GM12878 (cell line): ENCODE results near the gene DOLPP1. TPM values are rescaled to one million over a fixed set of nuclear protein-coding genes. Genes with fewer than 3 reads are reported as not detected.

Experiments used
- ATAC-seq: fragments of 200-7000 bp; cut with Tn5 transposase; 3 replicates; pipeline ENCODE4 v1.9.1; 2020; ENCODE audit warnings: mild to moderate bottlenecking, moderate library complexity
- BruUV-seq: library from RNA; stranded (reverse); fragments of 400-500 nt; replicated peaks from 2 replicates; lab custom pipeline; 2021; lab: Mats Ljungman, UMichigan
- CTCF ChIA-PET: fragments of 300-600 bp; sonication (Branson Sonifier 250); formaldehyde crosslinking; extraction: SDS; loops from one replicate; lab custom pipeline; 2021; ENCODE audit warnings: inconsistent platforms; lab: Yijun Ruan, JAX
- POLR2A ChIA-PET: fragments of 350-600 bp; formaldehyde crosslinking; extraction: SDS; loops from one replicate; lab custom pipeline; 2021; ENCODE audit warnings: inconsistent platforms; lab: Charles Lee
- RAD21 ChIA-PET: fragments of 300-600 bp; sonication (Branson Sonifier 250); formaldehyde crosslinking; loops from one replicate; lab custom pipeline; 2023; ENCODE audit warnings: antibody characterized with exemption; ENCODE audit not compliant: unreplicated experiment; lab: Charles Lee
- SMC1A ChIA-PET: fragments of 300-600 bp; sonication (Branson Sonifier 250); formaldehyde crosslinking; loops from one replicate; lab custom pipeline; 2023; ENCODE audit not compliant: unreplicated experiment, uncharacterized antibody; lab: Charles Lee
- DNase-seq: peaks from one replicate; pipeline ENCODE4 v3.0.0-alpha.2; 2011; ENCODE audit warnings: low read depth, low spot score
- FAIRE-seq: peaks from 3 replicates; lab custom pipeline; 2011; peaks lifted over from hg19 to GRCh38; lab: Jason Lieb, UNC
- H2AFZ ChIP-seq: 2 replicates; pipeline ENCODE4 v1.6.0; 2011; ENCODE audit warnings: low read depth, low read length, control low read depth; ENCODE audit not compliant: control insufficient read depth
- H3K27ac ChIP-seq: 2 replicates; pipeline ENCODE4 v1.5.1; 2011; ENCODE audit warnings: control low read depth; ENCODE audit not compliant: control insufficient read depth, insufficient read depth
- H3K27me3 ChIP-seq, 2 experiments: replicated peaks in 1 of 2; 2 replicates each; pipeline versions ENCODE4 v1.6.0 to v1.6.1; 2011; ENCODE audit warnings: low read length in 1 of 2; ENCODE audit not compliant: control insufficient read depth in 2 of 2, insufficient read depth in 2 of 2
- H3K36me3 ChIP-seq, 2 experiments: 2 replicates each; pipeline ENCODE4 v1.5.1; 2011; ENCODE audit warnings: low read length in 1 of 2; ENCODE audit not compliant: control insufficient read depth in 2 of 2, insufficient read depth in 2 of 2
- H3K4me1 ChIP-seq: 2 replicates; pipeline ENCODE4 v1.6.1; 2011; ENCODE audit warnings: mild to moderate bottlenecking, low read length, moderate library complexity, mixed read lengths; ENCODE audit not compliant: control insufficient read depth, insufficient read depth
- H3K4me2 ChIP-seq: 2 replicates; pipeline ENCODE4 v1.6.0; 2011; ENCODE audit warnings: control low read depth; ENCODE audit not compliant: control insufficient read depth, insufficient read depth
- H3K4me3 ChIP-seq: fragments of 200-600 bp; sonication (generic); 2 replicates; pipeline ENCODE4 v1.5.1; 2016
- H3K79me2 ChIP-seq: 2 replicates; pipeline ENCODE4 v1.6.0; 2011; ENCODE audit warnings: low read length; ENCODE audit not compliant: control insufficient read depth, insufficient read depth
- H3K9ac ChIP-seq: 2 replicates; pipeline ENCODE4 v1.8.0; 2011; ENCODE audit warnings: low read length, control low read depth, mixed read lengths; ENCODE audit not compliant: control insufficient read depth, insufficient read depth
- H3K9me3 ChIP-seq: replicated peaks from 3 replicates; pipeline ENCODE4 v1.5.1; 2011; ENCODE audit warnings: mild to moderate bottlenecking, low read length; ENCODE audit not compliant: control insufficient read depth, insufficient read depth
- H4K20me1 ChIP-seq: 2 replicates; pipeline ENCODE4 v1.6.0; 2011; ENCODE audit not compliant: control insufficient read depth, insufficient read depth
- BHLHE40 ChIP-seq, 2 experiments: fragments of 450-650 bp in 1 of 2; IDR thresholded peaks; 2 replicates each; pipeline ENCODE4 v1.6.1; 2011 to 2017; ENCODE audit warnings: low read depth in 2 of 2, borderline replicate concordance in 1 of 2, improper control_type of control experiment in 1 of 2, low read length in 1 of 2, mild to moderate bottlenecking in 1 of 2
- EP300 ChIP-seq, 2 experiments: fragments of 150-350 bp in 1 of 2; IDR thresholded peaks; 2 replicates each; pipeline ENCODE4 v1.6.1; 2011 to 2012; ENCODE audit warnings: low read depth in 2 of 2, low read length in 2 of 2, borderline replicate concordance in 1 of 2, improper control_type of control experiment in 1 of 2, inconsistent platforms in 1 of 2; ENCODE audit not compliant: control insufficient read depth in 1 of 2
- RELA ChIP-seq: fragments of 450-650 bp; IDR thresholded peaks from 2 replicates; pipeline ENCODE4 v1.8.0; 2014; ENCODE audit warnings: borderline replicate concordance; ENCODE audit not compliant: partially characterized antibody
- SMAD5 ChIP-seq: IDR thresholded peaks from 2 replicates; pipeline ENCODE4 v1.6.1; 2016; ENCODE audit warnings: antibody characterized with exemption, low read depth
- WRNIP1 ChIP-seq: IDR thresholded peaks from 2 replicates; pipeline ENCODE4 v1.6.1; 2011; ENCODE audit warnings: low read depth, low read length, improper control_type of control experiment, borderline replicate concordance
- WGBS: methylation state at CpG from one replicate; pipeline ENCODE4 v1.1.6; 2016; ENCODE audit warnings: low lambda C conversion rate; ENCODE audit not compliant: insufficient replicate concordance, insufficient coverage; ENCODE audit errors: missing lambda C conversion rate; 5-methylcytosine and 5-hydroxymethylcytosine counted together
- in situ Hi-C: fragments of 300-500 bp; cut with MboI; formaldehyde crosslinking; loops from 9 replicates; pipeline ENCODE4 v1.14.3; 2018; ENCODE audit warnings: mixed read lengths
- intact Hi-C: fragments of 100-400 bp; cut with micrococcal nuclease; formaldehyde crosslinking; loops from one replicate; pipeline ENCODE4 v1.14.2; 2022; ENCODE audit not compliant: unreplicated experiment
- polyA plus RNA-seq, 11 experiments: library from polyadenylated mRNA; depleted of rRNA in 4 of 11; unstranded in 6 of 11; stranded (reverse) in 5 of 11; fragments of >200 nt; fragmentation: Nextera tagmentation in 4 of 11; fragmentation: Illumina TruSeq in 1 of 11; extraction: Ambion mirVana in 4 of 11; extraction: Trizol in 1 of 11; gene quantifications; 1 replicate in 1 of 11; 2 replicates in 10 of 11; pipeline versions ENCODE4 v1.2.1 to v1.2.3, GENCODE V29; 2011 to 2016; ENCODE audit warnings: inconsistent platforms in 2 of 11, missing spikeins in 2 of 11, low read depth in 1 of 11
- total RNA-seq, 4 experiments: library from RNA; depleted of rRNA in 3 of 4; stranded (reverse); fragments of >200 nt in 3 of 4; fragmentation: Illumina TruSeq in 1 of 4; extraction: Trizol in 1 of 4; gene quantifications; 2 replicates each; pipeline versions ENCODE4 v1.2.1 to v1.2.3, GENCODE V29; 2013 to 2021
- TF ChIP-seq, protein P1 (sequence below): fragments of 450-650 bp; formaldehyde crosslinking; IDR thresholded peaks from 2 replicates; pipeline ENCODE4 v1.4.0; 2020; ENCODE audit warnings: mild to moderate bottlenecking, moderate library complexity

The DOLPP1 gene
- total and polyA plus RNA-seq, 10 of the 15 experiments (the other 5 are each of a cell fraction or from before 2014, with no cell fraction given) = 0.76 to 19.9 (median 13.4) TPM

DNA sequence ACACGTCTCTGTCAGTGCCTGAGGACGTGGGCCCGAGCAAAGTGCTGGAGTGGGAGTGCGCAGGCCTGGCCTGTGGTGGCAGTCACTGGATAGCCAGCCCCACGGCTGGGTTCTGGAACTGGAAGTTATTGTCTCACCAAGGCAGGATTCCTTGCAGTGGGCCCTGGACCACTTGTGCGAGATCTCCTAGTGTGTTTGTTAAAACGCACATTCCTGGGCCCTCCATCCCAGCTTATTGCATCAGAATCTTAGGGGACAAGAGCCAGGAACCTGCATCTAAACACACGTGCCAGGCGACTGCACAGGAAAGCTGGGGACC, 57.2 kb downstream of the DOLPP1 start:
- SMC1A ChIA-PET = interaction anchor here (1.1 to 8.1 kb wide), 5 partner anchors 12 to 486 kb away, joined by 3 to 116 read pairs (median 19); partner anchors contain the start of genes C9orf50, IER5L and NTMT1
- BruUV-seq = no TSS peak
- Histone ChIP-seq H3K79me2 (peaks cover 7% of the 10 kb centered on the region), H3K4me2 (no peak overlapping the region), H3K4me3 (no peak overlapping the region), H3K27me3 (no peaks in the 10 kb centered on the region), H3K4me1 (peaks cover 36% of the 10 kb centered on the region), H3K9ac (no peak overlapping the region), H4K20me1 (no peaks in the 10 kb centered on the region), H3K36me3 (peaks cover 7 to 25% of the 10 kb centered on the region in 2 experiments; a peak in 3 of 4 replicates), H2AFZ (no peak overlapping the region), H3K27ac (no peak overlapping the region), H3K9me3 (no peaks in the 10 kb centered on the region)
- DNase-seq (no peak), FAIRE-seq (no peak), ATAC-seq (no peak)
- intact Hi-C loops = loop anchor here (5.0 kb wide), 1 partner anchor 644 kb away; no protein-coding TSS in a partner anchor
- in situ Hi-C loops = no loop called here
- POLR2A ChIA-PET = interaction anchor here (1.1 kb wide), 1 partner anchor 470 kb away, joined by 4 read pairs; no protein-coding TSS in a partner anchor
- CTCF ChIA-PET = interaction anchor here (0.6 to 11.0 kb wide), 15 partner anchors 8 to 652 kb away, joined by 3 to 273 read pairs (median 10); partner anchors contain the start of genes C9orf50 and NTMT1
- no peak for TF ChIP-seq RELA
- no peak for TF ChIP-seq EP300 (IDR thresholded peaks at IDR 0.05; ENCODE audit: borderline replicate concordance in 1 of 2, control insufficient read depth in 1 of 2, low read depth in 2 of 2, low read length in 2 of 2)
- TF ChIP-seq, protein P1, sequence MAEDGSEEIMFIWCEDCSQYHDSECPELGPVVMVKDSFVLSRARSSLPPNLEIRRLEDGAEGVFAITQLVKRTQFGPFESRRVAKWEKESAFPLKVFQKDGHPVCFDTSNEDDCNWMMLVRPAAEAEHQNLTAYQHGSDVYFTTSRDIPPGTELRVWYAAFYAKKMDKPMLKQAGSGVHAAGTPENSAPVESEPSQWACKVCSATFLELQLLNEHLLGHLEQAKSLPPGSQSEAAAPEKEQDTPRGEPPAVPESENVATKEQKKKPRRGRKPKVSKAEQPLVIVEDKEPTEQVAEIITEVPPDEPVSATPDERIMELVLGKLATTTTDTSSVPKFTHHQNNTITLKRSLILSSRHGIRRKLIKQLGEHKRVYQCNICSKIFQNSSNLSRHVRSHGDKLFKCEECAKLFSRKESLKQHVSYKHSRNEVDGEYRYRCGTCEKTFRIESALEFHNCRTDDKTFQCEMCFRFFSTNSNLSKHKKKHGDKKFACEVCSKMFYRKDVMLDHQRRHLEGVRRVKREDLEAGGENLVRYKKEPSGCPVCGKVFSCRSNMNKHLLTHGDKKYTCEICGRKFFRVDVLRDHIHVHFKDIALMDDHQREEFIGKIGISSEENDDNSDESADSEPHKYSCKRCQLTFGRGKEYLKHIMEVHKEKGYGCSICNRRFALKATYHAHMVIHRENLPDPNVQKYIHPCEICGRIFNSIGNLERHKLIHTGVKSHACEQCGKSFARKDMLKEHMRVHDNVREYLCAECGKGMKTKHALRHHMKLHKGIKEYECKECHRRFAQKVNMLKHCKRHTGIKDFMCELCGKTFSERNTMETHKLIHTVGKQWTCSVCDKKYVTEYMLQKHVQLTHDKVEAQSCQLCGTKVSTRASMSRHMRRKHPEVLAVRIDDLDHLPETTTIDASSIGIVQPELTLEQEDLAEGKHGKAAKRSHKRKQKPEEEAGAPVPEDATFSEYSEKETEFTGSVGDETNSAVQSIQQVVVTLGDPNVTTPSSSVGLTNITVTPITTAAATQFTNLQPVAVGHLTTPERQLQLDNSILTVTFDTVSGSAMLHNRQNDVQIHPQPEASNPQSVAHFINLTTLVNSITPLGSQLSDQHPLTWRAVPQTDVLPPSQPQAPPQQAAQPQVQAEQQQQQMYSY = no peak
- TF ChIP-seq SMAD5 = no peak
- no peak for TF ChIP-seq BHLHE40 (IDR thresholded peaks at IDR 0.05; ENCODE audit: borderline replicate concordance in 1 of 2, low read depth in 2 of 2, low read length in 1 of 2)
- TF ChIP-seq WRNIP1 = no peak
- 70% methylated on average over 9 of the region's 9 CpGs for WGBS
- RAD21 ChIA-PET = interaction anchor here (1.0 to 7.8 kb wide), 7 partner anchors 11 to 487 kb away, joined by 3 to 197 read pairs (median 10); partner anchors contain the start of genes IER5L and NTMT1
